IMR-90 (cell line): ENCODE data around the gene MFSD12.

Experiments
- MAFK ChIP-seq: IDR thresholded peaks from 2 replicates; pipeline ENCODE4 v1.6.1; 2012; ENCODE audit warnings: low read depth, low read length, improper control_type of control experiment
- POLR2A ChIP-seq: IDR thresholded peaks from 2 replicates; pipeline ENCODE4 v1.6.1; 2012; ENCODE audit warnings: mild to moderate bottlenecking, low read depth, low read length
- RCOR1 ChIP-seq: IDR thresholded peaks from 2 replicates; pipeline ENCODE4 v1.6.1; 2012; ENCODE audit warnings: mild to moderate bottlenecking, low read length, improper control_type of control experiment; ENCODE audit not compliant: insufficient replicate concordance
- SMC3 ChIP-seq: fragments of 150-350 bp; IDR thresholded peaks from 2 replicates; pipeline ENCODE4 v1.6.1; 2016; ENCODE audit warnings: low read depth, mild to moderate bottlenecking, antibody characterized with exemption, low read length, moderate library complexity
- TF ChIP-seq, protein P1 (sequence below): conservative IDR thresholded peaks from 2 replicates; pipeline ENCODE4 v1.5.1; 2012; ENCODE audit warnings: mild to moderate bottlenecking, low read depth, low read length, improper control_type of control experiment

DNA sequence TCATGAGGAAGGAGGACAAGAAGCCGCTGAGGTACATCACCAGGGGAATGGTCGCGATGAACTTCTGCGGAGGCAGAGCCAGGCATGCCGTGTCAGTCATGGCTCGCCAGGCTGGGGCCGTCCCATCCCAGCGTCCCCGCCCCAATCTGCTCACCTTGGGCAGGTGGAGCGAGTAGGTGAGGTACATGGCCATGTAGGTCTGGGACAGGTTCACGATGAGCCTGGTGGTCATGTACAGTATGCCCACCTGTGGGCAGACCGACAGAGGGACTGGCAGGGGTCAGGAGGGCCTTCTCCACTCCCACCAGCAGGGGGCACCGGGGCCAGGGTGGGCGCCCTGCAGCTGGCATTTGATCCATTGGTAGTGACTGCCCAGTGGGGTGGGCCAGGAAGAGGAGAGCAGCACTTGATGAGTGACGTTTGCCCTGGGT lies 10.1 kb downstream of the MFSD12 start:
- TF ChIP-seq, protein P1, sequence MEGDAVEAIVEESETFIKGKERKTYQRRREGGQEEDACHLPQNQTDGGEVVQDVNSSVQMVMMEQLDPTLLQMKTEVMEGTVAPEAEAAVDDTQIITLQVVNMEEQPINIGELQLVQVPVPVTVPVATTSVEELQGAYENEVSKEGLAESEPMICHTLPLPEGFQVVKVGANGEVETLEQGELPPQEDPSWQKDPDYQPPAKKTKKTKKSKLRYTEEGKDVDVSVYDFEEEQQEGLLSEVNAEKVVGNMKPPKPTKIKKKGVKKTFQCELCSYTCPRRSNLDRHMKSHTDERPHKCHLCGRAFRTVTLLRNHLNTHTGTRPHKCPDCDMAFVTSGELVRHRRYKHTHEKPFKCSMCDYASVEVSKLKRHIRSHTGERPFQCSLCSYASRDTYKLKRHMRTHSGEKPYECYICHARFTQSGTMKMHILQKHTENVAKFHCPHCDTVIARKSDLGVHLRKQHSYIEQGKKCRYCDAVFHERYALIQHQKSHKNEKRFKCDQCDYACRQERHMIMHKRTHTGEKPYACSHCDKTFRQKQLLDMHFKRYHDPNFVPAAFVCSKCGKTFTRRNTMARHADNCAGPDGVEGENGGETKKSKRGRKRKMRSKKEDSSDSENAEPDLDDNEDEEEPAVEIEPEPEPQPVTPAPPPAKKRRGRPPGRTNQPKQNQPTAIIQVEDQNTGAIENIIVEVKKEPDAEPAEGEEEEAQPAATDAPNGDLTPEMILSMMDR = peak; percentile 56
- TF ChIP-seq POLR2A = no peak
- TF ChIP-seq RCOR1 = no peak
- peak; percentile 42 for TF ChIP-seq SMC3
- TF ChIP-seq MAFK = no peak
